Caco-2 (cell line): ENCODE results near the gene MAML2. TPM values are rescaled to one million over a fixed set of nuclear protein-coding genes. Genes with fewer than 3 reads are reported as not detected.

Source experiments
- BruUV-seq: library from RNA; stranded (reverse); fragments of 400-500 nt; replicated peaks from 2 replicates; lab custom pipeline; 2021; lab: Mats Ljungman, UMichigan
- CTCF ChIA-PET: fragments of 300-600 bp; sonication (Branson Sonifier 250); formaldehyde crosslinking; loops from one replicate; lab custom pipeline; 2022; ENCODE audit warnings: antibody characterized with exemption; lab: Charles Lee
- POLR2A ChIA-PET: fragments of 300-600 bp; sonication (Branson Sonifier 250); formaldehyde crosslinking; loops from one replicate; lab custom pipeline; 2022; ENCODE audit warnings: antibody characterized with exemption; lab: Charles Lee
- DNase-seq, 2 experiments: peaks; one replicate each; pipeline versions ENCODE4 v3.0.0 to v3.0.0-alpha.2; 2020 to 2022
- H3K27me3 ChIP-seq: replicated peaks from 2 replicates; pipeline ENCODE4 v1.6.0; 2011; ENCODE audit warnings: low read length; ENCODE audit not compliant: control insufficient read depth, insufficient read depth
- H3K36me3 ChIP-seq: 2 replicates; pipeline ENCODE4 v1.5.1; 2011; ENCODE audit warnings: low read length; ENCODE audit not compliant: control insufficient read depth, insufficient read depth
- H3K4me1 ChIP-seq: fragments of 250-450 bp; sonication (Bioruptor Pico); 2 replicates; pipeline ENCODE4 v1.5.1; 2020; ENCODE audit warnings: mild to moderate bottlenecking
- H3K4me3 ChIP-seq: 2 replicates; pipeline ENCODE4 v1.5.1; 2011; ENCODE audit warnings: low read depth, mild to moderate bottlenecking, control low read depth, low read length
- H3K9me3 ChIP-seq: fragments of 250-450 bp; sonication (Bioruptor Pico); 2 replicates; pipeline ENCODE4 v1.5.1; 2020; ENCODE audit warnings: mild to moderate bottlenecking, moderate library complexity
- H3K27ac Mint-ChIP-seq: one replicate; pipeline ENCODE4 v1.8.0; 2022; ENCODE audit warnings: mixed read lengths; ENCODE audit not compliant: unreplicated experiment
- H3K27me3 Mint-ChIP-seq: one replicate; pipeline ENCODE4 v1.8.0; 2022; ENCODE audit warnings: mixed read lengths; ENCODE audit not compliant: insufficient read depth, unreplicated experiment
- H3K36me3 Mint-ChIP-seq: one replicate; pipeline ENCODE4 v1.8.0; 2022; ENCODE audit warnings: mild to moderate bottlenecking, mixed read lengths; ENCODE audit not compliant: insufficient read depth, unreplicated experiment
- H3K4me1 Mint-ChIP-seq: one replicate; pipeline ENCODE4 v1.8.0; 2022; ENCODE audit warnings: low read depth, mixed read lengths; ENCODE audit not compliant: unreplicated experiment
- H3K4me3 Mint-ChIP-seq: one replicate; pipeline ENCODE4 v1.8.0; 2022; ENCODE audit warnings: mild to moderate bottlenecking, moderate library complexity, mixed read lengths; ENCODE audit not compliant: unreplicated experiment
- H3K9me3 Mint-ChIP-seq: one replicate; pipeline ENCODE4 v1.8.0; 2022; ENCODE audit warnings: mixed read lengths; ENCODE audit not compliant: unreplicated experiment
- intact Hi-C: fragments of 100-400 bp; cut with micrococcal nuclease; formaldehyde crosslinking; loops from one replicate; pipeline ENCODE4 v1.10.0; 2022; ENCODE audit not compliant: unreplicated experiment
- total RNA-seq: library from RNA; stranded (reverse); gene quantifications from 2 replicates; pipeline ENCODE4 v1.2.3, GENCODE V29; 2022
- TF ChIP-seq, protein P1 (sequence below), 2 experiments: fragments of 200-600 bp in 1 of 2; IDR thresholded peaks; 1 replicate in 1 of 2; 2 replicates in 1 of 2; pipeline versions ENCODE4 v1.5.1 to v1.8.0; 2011 to 2022; ENCODE audit warnings: antibody characterized with exemption in 1 of 2, control low read depth in 1 of 2, inconsistent platforms in 1 of 2, low read depth in 1 of 2, low read length in 1 of 2, mild to moderate bottlenecking in 1 of 2, moderate library complexity in 1 of 2; ENCODE audit not compliant: insufficient read depth in 1 of 2, severe bottlenecking in 1 of 2, unreplicated experiment in 1 of 2

The MAML2 gene
- total RNA-seq, 1 experiment from 2014 or later = 11.5 TPM

DNA sequence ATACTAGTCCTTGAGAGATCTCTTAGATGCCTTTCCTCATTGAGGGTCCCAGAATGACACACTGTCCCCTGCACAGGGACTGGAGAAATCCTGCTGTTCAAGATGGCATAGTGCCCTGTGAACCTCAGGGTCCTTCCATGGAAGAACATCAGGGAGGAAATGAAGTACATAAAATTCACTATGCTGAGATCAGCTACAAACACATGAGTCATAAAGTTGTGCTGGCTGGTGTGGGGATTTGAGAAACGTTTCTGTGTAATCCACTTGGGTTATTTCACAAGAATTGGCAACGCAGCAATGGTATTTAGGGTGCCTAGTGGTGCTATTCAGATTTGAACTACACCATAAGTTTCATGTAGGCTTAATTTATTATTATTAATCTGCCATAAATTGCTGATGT, 174.4 kb downstream of the MAML2 start:
- no peaks in the 10 kb centered on the region for H3K9me3 Mint-ChIP-seq
- no TSS peak for BruUV-seq
- no peak overlapping the region for H3K27ac Mint-ChIP-seq
- Histone ChIP-seq H3K4me1 (peaks cover 14% of the 10 kb centered on the region), H3K27me3 (no peaks in the 10 kb centered on the region), H3K9me3 (no peaks in the 10 kb centered on the region), H3K36me3 (no peaks in the 10 kb centered on the region), H3K4me3 (no peak overlapping the region)
- no peak overlapping the region for H3K4me3 Mint-ChIP-seq
- CTCF ChIA-PET = interaction anchor here (1.4 kb wide), 1 partner anchor 174 kb away, joined by 6 read pairs; the partner anchor contains the start of gene MAML2
- no peaks in the 10 kb centered on the region for H3K36me3 Mint-ChIP-seq
- no peaks in the 10 kb centered on the region for H3K27me3 Mint-ChIP-seq
- no peak for DNase-seq
- POLR2A ChIA-PET = interaction anchor here (0.5 kb wide), 1 partner anchor 221 kb away, joined by 3 read pairs; the partner anchor contains the start of gene CCDC82
- intact Hi-C loops = no loop called here
- peaks cover 30% of the 10 kb centered on the region for H3K4me1 Mint-ChIP-seq
- TF ChIP-seq, protein P1, sequence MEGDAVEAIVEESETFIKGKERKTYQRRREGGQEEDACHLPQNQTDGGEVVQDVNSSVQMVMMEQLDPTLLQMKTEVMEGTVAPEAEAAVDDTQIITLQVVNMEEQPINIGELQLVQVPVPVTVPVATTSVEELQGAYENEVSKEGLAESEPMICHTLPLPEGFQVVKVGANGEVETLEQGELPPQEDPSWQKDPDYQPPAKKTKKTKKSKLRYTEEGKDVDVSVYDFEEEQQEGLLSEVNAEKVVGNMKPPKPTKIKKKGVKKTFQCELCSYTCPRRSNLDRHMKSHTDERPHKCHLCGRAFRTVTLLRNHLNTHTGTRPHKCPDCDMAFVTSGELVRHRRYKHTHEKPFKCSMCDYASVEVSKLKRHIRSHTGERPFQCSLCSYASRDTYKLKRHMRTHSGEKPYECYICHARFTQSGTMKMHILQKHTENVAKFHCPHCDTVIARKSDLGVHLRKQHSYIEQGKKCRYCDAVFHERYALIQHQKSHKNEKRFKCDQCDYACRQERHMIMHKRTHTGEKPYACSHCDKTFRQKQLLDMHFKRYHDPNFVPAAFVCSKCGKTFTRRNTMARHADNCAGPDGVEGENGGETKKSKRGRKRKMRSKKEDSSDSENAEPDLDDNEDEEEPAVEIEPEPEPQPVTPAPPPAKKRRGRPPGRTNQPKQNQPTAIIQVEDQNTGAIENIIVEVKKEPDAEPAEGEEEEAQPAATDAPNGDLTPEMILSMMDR (IDR thresholded peaks at IDR 0.05; ENCODE audit: insufficient read depth in 1 of 2, low read depth in 1 of 2, low read length in 1 of 2, severe bottlenecking in 1 of 2, unreplicated experiment in 1 of 2) = no peak

DNA sequence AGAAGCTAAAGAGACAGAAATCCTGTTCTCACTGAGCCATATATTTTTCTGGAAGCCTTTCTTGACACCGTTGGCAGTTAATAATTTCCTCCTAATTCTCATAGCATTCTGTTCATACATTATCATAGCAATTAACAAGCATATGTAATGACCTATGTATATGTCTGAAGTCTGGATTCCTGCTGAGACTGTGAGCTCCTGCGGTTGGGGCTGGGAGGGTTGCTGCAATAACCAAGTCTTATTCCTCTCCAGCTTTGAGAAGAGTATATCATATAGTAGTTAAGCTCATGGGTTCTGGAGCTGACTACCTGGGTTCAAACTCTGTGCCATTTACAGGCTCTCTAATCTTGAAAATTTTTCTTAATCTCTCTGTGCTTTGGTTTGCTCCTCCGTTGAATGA, 175.2 kb downstream of the MAML2 start:
- Mint-ChIP-seq H3K4me1 (peaks cover 30% of the 10 kb centered on the region), H3K27me3 (no peaks in the 10 kb centered on the region), H3K9me3 (no peaks in the 10 kb centered on the region), H3K36me3 (no peaks in the 10 kb centered on the region), H3K4me3 (no peak overlapping the region), H3K27ac (no peak overlapping the region)
- DNase-seq = no peak
- intact Hi-C loops = no loop called here
- Histone ChIP-seq H3K36me3 (no peaks in the 10 kb centered on the region), H3K27me3 (no peaks in the 10 kb centered on the region), H3K4me1 (peaks cover 14% of the 10 kb centered on the region), H3K9me3 (no peaks in the 10 kb centered on the region), H3K4me3 (no peak overlapping the region)
- ChIA-PET CTCF (interaction anchor here (1.4 kb wide), 1 partner anchor 175 kb away, joined by 6 read pairs; the partner anchor contains the start of gene MAML2), POLR2A (interaction anchor here (0.6 kb wide), 1 partner anchor 175 kb away, joined by 3 read pairs; the partner anchor contains the start of gene MAML2)
- TF ChIP-seq, protein P1 (IDR thresholded peaks at IDR 0.05; ENCODE audit: insufficient read depth in 1 of 2, low read depth in 1 of 2, low read length in 1 of 2, severe bottlenecking in 1 of 2, unreplicated experiment in 1 of 2) = no peak
- BruUV-seq = no TSS peak

DNA sequence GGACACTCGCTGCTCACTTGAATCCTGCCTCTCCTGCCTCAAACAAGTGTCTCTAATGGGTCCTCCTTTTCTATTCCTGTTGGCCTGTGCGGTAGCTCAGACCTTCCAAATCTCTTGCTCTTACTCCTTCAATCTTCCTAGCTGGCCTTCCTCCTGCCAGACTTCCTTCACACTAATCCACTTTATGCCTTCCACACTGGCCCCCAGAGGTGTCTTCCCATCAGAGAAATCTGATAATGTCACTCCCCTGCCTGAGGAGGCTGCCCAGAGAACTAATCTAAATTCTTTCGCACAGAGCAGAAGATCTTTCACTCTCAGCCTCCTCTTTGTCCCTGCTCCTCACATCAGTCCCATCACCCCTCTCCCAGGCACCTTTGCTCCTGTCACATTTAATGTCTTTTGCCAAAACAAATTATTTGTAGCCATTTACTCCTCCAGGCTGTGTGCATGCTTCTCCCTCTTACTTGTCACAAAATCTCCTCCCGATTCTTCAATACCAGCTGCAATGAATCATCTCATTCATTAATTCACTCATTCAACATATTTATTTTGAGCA, 175.7 kb downstream of the MAML2 start:
- Mint-ChIP-seq H3K4me1 (peaks cover 30% of the 10 kb centered on the region), H3K9me3 (no peaks in the 10 kb centered on the region), H3K27me3 (no peaks in the 10 kb centered on the region), H3K27ac (no peak overlapping the region), H3K36me3 (no peaks in the 10 kb centered on the region), H3K4me3 (no peak overlapping the region)
- POLR2A ChIA-PET = interaction anchor here (0.6 kb wide), 1 partner anchor 176 kb away, joined by 3 read pairs; the partner anchor contains the start of gene MAML2
- H3K4me3 ChIP-seq = no peak overlapping the region
- CTCF ChIA-PET = interaction anchor here (1.4 kb wide), 1 partner anchor 176 kb away, joined by 6 read pairs; the partner anchor contains the start of gene MAML2
- intact Hi-C loops = no loop called here
- no peaks in the 10 kb centered on the region for H3K27me3 ChIP-seq
- H3K4me1 ChIP-seq = peaks cover 14% of the 10 kb centered on the region
- BruUV-seq = no TSS peak
- no peaks in the 10 kb centered on the region for H3K36me3 ChIP-seq
- DNase-seq = no peak
- TF ChIP-seq, protein P1 (IDR thresholded peaks at IDR 0.05; ENCODE audit: insufficient read depth in 1 of 2, low read depth in 1 of 2, low read length in 1 of 2, severe bottlenecking in 1 of 2, unreplicated experiment in 1 of 2) = no peak
- no peaks in the 10 kb centered on the region for H3K9me3 ChIP-seq
